GM21390 (cell line): ENCODE results near the gene C11orf16.
"Not testable (repeated sequence)": the region's sequence is repeated elsewhere in the genome, so short reads cannot be mapped to it uniquely, and the experiment has no call there.

Experiments
- ATAC-seq: cut with Tn5 transposase; IDR thresholded peaks from one replicate; pipeline ENCODE4 v1.9.1; 2021; ENCODE audit not compliant: unreplicated experiment

Gene C11orf16

GRCh38 chr11:8932564-8933180, at the start of gene C11orf16:
TSS of gene C11orf16 (minus strand) at chr11:8932947. CDS start at chr11:8932308, 639 bp downstream.
- ATAC-seq = no peak

GRCh38 chr11:8980485-8980884, 47.7 kb upstream of the C11orf16 start:
- ATAC-seq = no peak

GRCh38 chr11:8979365-8979764, 46.6 kb upstream of the C11orf16 start:
- ATAC-seq = not testable (repeated sequence)

- ATAC-seq = no peak
Measured at GRCh38 chr11:8973121-8973520, 40.4 kb upstream of the C11orf16 start.

- no peak for ATAC-seq
Measured at GRCh38 chr11:8971924-8972316, 39.2 kb upstream of the C11orf16 start.

GRCh38 chr11:8971196-8971923, 38.6 kb upstream of the C11orf16 start:
- no peak for ATAC-seq

- ATAC-seq = no peak
Measured at GRCh38 chr11:8967184-8967583, 34.4 kb upstream of the C11orf16 start.

- ATAC-seq = peak; percentile 81
Measured at GRCh38 chr11:8964324-8965320, 31.9 kb upstream of the C11orf16 start, which contains the start of gene TMEM9B. TSS of gene TMEM9B (minus strand) at chr11:8964442. CDS start at chr11:8964313, 129 bp downstream.

GRCh38 chr11:8963569-8964323, 31.0 kb upstream of the C11orf16 start:
- ATAC-seq = peak; percentile 68

GRCh38 chr11:8962841-8963240, 30.1 kb upstream of the C11orf16 start:
- no peak for ATAC-seq

GRCh38 chr11:8961401-8961800, 28.7 kb upstream of the C11orf16 start:
- no peak for ATAC-seq

GRCh38 chr11:8959546-8960166, 26.9 kb upstream of the C11orf16 start:
- peak; percentile 39 for ATAC-seq

- no peak for ATAC-seq
Measured at GRCh38 chr11:8956860-8957259, 24.1 kb upstream of the C11orf16 start.

GRCh38 chr11:8948886-8949285, 16.1 kb upstream of the C11orf16 start:
- ATAC-seq = no peak

- ATAC-seq = no peak
Measured at GRCh38 chr11:8947230-8947943, 14.6 kb upstream of the C11orf16 start.

- no peak for ATAC-seq
Measured at GRCh38 chr11:8942518-8943066, 9.8 kb upstream of the C11orf16 start, which contains the start of gene ASCL3. TSS of gene ASCL3 (minus strand) at chr11:8943016. CDS start at chr11:8938161, 4,855 bp downstream.

- ATAC-seq = no peak
Measured at GRCh38 chr11:8941341-8942103, 8.8 kb upstream of the C11orf16 start.

- no peak for ATAC-seq
Measured at GRCh38 chr11:8937659-8938058, 4.9 kb upstream of the C11orf16 start.
